Loucy (cell line): ENCODE measurements around the gene IRX3.

Experiments used
- H2AFZ ChIP-seq: fragments of 200-600 bp; sonication (generic); 2 replicates; pipeline ENCODE4 v1.6.0; 2016; ENCODE audit warnings: antibody characterized with exemption, mild to moderate bottlenecking, low read length, moderate library complexity
- H3F3A ChIP-seq: fragments of 200-600 bp; 2 replicates; pipeline ENCODE4 v1.6.0; 2016; ENCODE audit warnings: antibody characterized with exemption, low read depth, mild to moderate bottlenecking
- H3K27me3 ChIP-seq: fragments of 200-600 bp; sonication (generic); 2 replicates; pipeline ENCODE4 v1.6.1; 2014; ENCODE audit warnings: low read length, mild to moderate bottlenecking; ENCODE audit not compliant: insufficient read depth, poor library complexity, severe bottlenecking
- H3K36me3 ChIP-seq: fragments of 200-600 bp; sonication (generic); 2 replicates; pipeline ENCODE4 v1.6.1; 2016; ENCODE audit warnings: low read length; ENCODE audit not compliant: insufficient read depth
- H3K4me1 ChIP-seq: fragments of 200-600 bp; sonication (generic); 2 replicates; pipeline ENCODE4 v1.5.1; 2014; ENCODE audit warnings: low read length, mild to moderate bottlenecking; ENCODE audit not compliant: insufficient read depth, poor library complexity, severe bottlenecking
- H3K4me2 ChIP-seq: fragments of 200-600 bp; sonication (generic); 2 replicates; pipeline ENCODE4 v1.6.0; 2014; ENCODE audit warnings: antibody characterized with exemption, low read length, low read depth, mild to moderate bottlenecking; ENCODE audit not compliant: poor library complexity, severe bottlenecking
- H3K4me3 ChIP-seq: fragments of 200-600 bp; sonication (generic); 2 replicates; pipeline ENCODE4 v1.5.1; 2014; ENCODE audit warnings: low read length, mild to moderate bottlenecking, mixed read lengths; ENCODE audit not compliant: poor library complexity, severe bottlenecking
- H3K79me2 ChIP-seq: fragments of 200-600 bp; sonication (generic); 2 replicates; pipeline ENCODE4 v1.6.1; 2014; ENCODE audit warnings: low read length; ENCODE audit not compliant: insufficient read depth
- H3K9ac ChIP-seq: fragments of 200-600 bp; sonication (generic); 2 replicates; pipeline ENCODE4 v1.6.0; 2014; ENCODE audit warnings: mild to moderate bottlenecking, low read depth, low read length, moderate library complexity; ENCODE audit not compliant: poor library complexity, severe bottlenecking
- H3K9me2 ChIP-seq: fragments of 200-600 bp; sonication (generic); replicated peaks from 2 replicates; pipeline ENCODE4 v1.6.1; 2016; ENCODE audit warnings: low read depth, low read length, mixed read lengths
- H3K9me3 ChIP-seq: fragments of 200-600 bp; sonication (generic); 2 replicates; pipeline ENCODE4 v1.6.1; 2014; ENCODE audit warnings: mild to moderate bottlenecking, antibody characterized with exemption, low read length, low read depth; ENCODE audit not compliant: insufficient read depth
- H4K20me1 ChIP-seq: fragments of 200-600 bp; sonication (generic); 2 replicates; pipeline ENCODE4 v1.6.0; 2014; ENCODE audit warnings: antibody characterized with exemption, low read length, mild to moderate bottlenecking; ENCODE audit not compliant: insufficient read depth, poor library complexity, severe bottlenecking
- EZH2phosphoT487 ChIP-seq: fragments of 200-600 bp; IDR thresholded peaks from 2 replicates; pipeline ENCODE4 v1.6.1; 2018; ENCODE audit warnings: antibody characterized with exemption, mild to moderate bottlenecking, moderate library complexity, borderline replicate concordance
- TF ChIP-seq, protein P1 (sequence below): fragments of 200-600 bp; sonication (generic); conservative IDR thresholded peaks from 2 replicates; pipeline ENCODE4 v1.5.1; 2014; ENCODE audit warnings: mild to moderate bottlenecking, antibody characterized with exemption, low read length

Gene IRX3

DNA sequence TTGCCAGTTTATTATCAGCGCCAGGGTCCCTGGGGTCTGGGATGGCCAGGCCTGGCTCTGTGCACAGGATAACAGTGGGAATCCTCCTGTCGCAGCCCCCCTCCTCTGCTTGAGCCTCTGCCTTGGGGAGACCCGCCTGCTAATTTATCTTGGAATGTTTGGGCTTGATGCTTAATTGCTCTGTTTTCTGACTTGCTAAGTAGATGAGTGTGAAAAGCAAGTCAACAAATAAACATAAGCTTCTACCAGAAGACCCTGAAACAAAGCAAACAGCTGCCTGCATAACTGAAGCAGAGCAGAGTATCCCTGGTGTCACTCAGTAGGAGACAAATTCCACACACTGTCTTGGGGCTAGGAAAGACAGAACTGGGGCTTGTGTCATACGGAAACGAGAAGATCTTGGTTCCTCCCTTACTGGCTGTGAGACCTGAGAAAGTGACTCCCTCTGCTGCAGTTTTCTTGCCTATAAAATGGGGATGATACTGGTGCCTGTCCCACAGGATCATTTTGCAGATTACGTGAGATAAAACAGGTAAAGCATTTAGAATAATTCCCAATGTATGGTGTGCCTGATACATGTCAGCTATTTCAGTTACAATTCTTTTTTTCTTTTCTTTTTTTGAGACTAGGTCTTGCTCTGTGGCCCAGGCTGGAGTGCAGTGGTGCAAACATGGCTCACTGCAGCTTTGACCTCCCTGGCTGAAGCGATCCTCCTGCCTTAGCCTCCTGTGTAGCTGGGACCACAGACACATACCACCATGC, 44.8 kb upstream of the IRX3 start:
- no peak overlapping the region for H3K9ac ChIP-seq
- no peaks in the 10 kb centered on the region for H3K9me3 ChIP-seq

DNA sequence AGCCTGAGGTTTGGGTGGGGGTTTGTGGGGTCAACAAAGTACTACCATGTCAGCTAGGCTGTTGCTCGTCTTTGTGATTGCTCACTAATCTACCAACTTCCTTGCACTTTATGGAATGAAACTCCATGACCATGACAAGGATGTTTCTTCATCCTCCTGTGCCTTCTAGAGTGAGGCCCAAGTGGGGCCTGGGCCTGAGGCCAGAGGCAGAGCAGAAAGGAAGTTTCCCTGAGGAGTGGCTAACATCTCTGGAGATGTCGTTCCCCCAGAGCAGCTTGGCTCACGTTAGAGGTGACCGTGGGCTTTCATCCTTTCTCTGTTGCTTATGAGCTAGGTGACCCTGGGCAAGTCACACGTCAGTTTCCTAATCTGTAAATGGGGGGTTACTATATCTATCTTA, 41.0 kb upstream of the IRX3 start:
- Histone ChIP-seq H3K4me3 (no peak overlapping the region), H2AFZ (no peak overlapping the region), H3K9ac (no peak overlapping the region), H3K9me2 (no peaks in the 10 kb centered on the region), H3F3A (no peaks in the 10 kb centered on the region), H3K4me2 (no peak overlapping the region), H3K9me3 (no peaks in the 10 kb centered on the region), H3K4me1 (peaks cover 17% of the 10 kb centered on the region), H3K27me3 (no peaks in the 10 kb centered on the region), H3K36me3 (no peaks in the 10 kb centered on the region), H3K79me2 (no peaks in the 10 kb centered on the region), H4K20me1 (no peaks in the 10 kb centered on the region)
- TF ChIP-seq, protein P1, sequence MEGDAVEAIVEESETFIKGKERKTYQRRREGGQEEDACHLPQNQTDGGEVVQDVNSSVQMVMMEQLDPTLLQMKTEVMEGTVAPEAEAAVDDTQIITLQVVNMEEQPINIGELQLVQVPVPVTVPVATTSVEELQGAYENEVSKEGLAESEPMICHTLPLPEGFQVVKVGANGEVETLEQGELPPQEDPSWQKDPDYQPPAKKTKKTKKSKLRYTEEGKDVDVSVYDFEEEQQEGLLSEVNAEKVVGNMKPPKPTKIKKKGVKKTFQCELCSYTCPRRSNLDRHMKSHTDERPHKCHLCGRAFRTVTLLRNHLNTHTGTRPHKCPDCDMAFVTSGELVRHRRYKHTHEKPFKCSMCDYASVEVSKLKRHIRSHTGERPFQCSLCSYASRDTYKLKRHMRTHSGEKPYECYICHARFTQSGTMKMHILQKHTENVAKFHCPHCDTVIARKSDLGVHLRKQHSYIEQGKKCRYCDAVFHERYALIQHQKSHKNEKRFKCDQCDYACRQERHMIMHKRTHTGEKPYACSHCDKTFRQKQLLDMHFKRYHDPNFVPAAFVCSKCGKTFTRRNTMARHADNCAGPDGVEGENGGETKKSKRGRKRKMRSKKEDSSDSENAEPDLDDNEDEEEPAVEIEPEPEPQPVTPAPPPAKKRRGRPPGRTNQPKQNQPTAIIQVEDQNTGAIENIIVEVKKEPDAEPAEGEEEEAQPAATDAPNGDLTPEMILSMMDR, result no peak
- no peak for TF ChIP-seq EZH2phosphoT487

More for the DNA sequence above, 44.8 kb upstream of the IRX3 start:
- Histone ChIP-seq H3K4me1 (peaks cover 5% of the 10 kb centered on the region), H4K20me1 (no peaks in the 10 kb centered on the region), H3K9me2 (no peaks in the 10 kb centered on the region), H3K27me3 (no peaks in the 10 kb centered on the region), H3K36me3 (no peaks in the 10 kb centered on the region), H3K4me2 (no peak overlapping the region), H3F3A (no peaks in the 10 kb centered on the region), H2AFZ (no peak overlapping the region), H3K79me2 (no peaks in the 10 kb centered on the region), H3K4me3 (no peak overlapping the region)
- TF ChIP-seq, protein P1, result no peak
- TF ChIP-seq EZH2phosphoT487, result no peak

DNA sequence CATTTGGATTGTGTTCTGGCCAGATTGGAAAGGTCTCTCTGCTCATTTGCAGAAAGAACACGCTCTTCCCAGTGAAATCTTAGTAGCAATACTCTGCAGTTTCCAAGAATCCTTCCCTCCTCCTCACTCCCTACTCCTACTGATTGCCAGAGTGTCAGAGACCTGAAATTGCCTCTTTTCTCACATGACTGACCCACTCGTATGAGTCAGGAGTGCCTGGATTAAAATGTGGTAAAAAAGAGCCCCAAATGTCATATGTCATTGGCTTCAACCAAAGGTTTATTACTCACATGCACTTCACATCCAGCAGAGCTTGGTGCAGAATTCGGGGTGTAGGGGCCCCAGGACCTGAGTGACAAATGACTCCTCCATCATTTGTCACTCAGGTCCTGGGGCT, 39.7 kb upstream of the IRX3 start:
- Histone ChIP-seq H3K4me2 (peak overlapping the region; percentile 46), H3K36me3 (no peaks in the 10 kb centered on the region), H2AFZ (no peak overlapping the region), H3K9me3 (no peaks in the 10 kb centered on the region), H3K9me2 (no peaks in the 10 kb centered on the region), H3F3A (no peaks in the 10 kb centered on the region), H3K79me2 (no peaks in the 10 kb centered on the region), H3K4me3 (no peak overlapping the region), H3K9ac (peak overlapping the region; percentile 6), H4K20me1 (no peaks in the 10 kb centered on the region), H3K27me3 (no peaks in the 10 kb centered on the region), H3K4me1 (peaks cover 17% of the 10 kb centered on the region)
- no peak for TF ChIP-seq EZH2phosphoT487
